Omental fat pad (tissue), 4 donors: ENCODE measurements around the gene ADGRB3. TPM values are rescaled to one million over a fixed set of nuclear protein-coding genes. Genes with fewer than 3 reads are reported as not detected.

Experiments used
- ATAC-seq: fragments of 150-250 bp; one replicate; pipeline ENCODE4 v1.9.1; 2016; ENCODE audit warnings: mild to moderate bottlenecking, moderate library complexity; ENCODE audit not compliant: low FRiP score
- DNase-seq: peaks from one replicate; pipeline ENCODE4 v3.0.0-alpha.2; 2019; ENCODE audit warnings: low spot score
- total RNA-seq, 4 donors: library from RNA; depleted of rRNA; stranded (reverse); fragments of >200 nt; gene quantifications; one replicate each; pipeline ENCODE4 v1.1.0, GENCODE V29; 2016
- TF ChIP-seq, protein P1 (sequence below), 3 donors: fragments of 450-650 bp; IDR thresholded peaks; one replicate each; pipeline ENCODE4 v1.5.1; 2016 to 2017; ENCODE audit warnings: antibody characterized with exemption in 3 of 3, mild to moderate bottlenecking in 3 of 3, moderate library complexity in 2 of 3

ADGRB3 gene
- total RNA-seq, 4 donors from 2014 or later = 0.84 to 4.4 (median 1.9) TPM

DNA sequence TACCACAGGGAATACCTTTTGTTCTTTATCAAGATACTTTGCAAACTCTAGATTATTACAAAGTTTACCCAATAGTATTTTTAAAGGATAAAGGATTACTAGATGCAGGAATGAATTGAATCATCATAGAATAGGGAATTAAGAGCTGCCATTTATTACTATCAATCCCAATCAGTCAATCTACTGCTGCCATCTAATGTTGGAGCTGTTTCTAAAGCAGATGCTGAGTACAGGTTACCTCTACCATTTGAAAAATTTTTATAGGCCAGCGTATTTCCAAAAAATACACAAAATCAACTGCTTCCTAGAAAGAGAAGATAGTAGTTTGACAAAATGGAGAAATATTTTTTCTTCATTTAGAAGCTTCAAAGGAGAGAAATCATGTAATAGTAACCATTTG is 520.4 kb downstream of the ADGRB3 start:
- ATAC-seq = no peak
- TF ChIP-seq, protein P1, sequence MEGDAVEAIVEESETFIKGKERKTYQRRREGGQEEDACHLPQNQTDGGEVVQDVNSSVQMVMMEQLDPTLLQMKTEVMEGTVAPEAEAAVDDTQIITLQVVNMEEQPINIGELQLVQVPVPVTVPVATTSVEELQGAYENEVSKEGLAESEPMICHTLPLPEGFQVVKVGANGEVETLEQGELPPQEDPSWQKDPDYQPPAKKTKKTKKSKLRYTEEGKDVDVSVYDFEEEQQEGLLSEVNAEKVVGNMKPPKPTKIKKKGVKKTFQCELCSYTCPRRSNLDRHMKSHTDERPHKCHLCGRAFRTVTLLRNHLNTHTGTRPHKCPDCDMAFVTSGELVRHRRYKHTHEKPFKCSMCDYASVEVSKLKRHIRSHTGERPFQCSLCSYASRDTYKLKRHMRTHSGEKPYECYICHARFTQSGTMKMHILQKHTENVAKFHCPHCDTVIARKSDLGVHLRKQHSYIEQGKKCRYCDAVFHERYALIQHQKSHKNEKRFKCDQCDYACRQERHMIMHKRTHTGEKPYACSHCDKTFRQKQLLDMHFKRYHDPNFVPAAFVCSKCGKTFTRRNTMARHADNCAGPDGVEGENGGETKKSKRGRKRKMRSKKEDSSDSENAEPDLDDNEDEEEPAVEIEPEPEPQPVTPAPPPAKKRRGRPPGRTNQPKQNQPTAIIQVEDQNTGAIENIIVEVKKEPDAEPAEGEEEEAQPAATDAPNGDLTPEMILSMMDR (IDR thresholded peaks at IDR 0.05) = no peak
- DNase-seq = no peak

DNA sequence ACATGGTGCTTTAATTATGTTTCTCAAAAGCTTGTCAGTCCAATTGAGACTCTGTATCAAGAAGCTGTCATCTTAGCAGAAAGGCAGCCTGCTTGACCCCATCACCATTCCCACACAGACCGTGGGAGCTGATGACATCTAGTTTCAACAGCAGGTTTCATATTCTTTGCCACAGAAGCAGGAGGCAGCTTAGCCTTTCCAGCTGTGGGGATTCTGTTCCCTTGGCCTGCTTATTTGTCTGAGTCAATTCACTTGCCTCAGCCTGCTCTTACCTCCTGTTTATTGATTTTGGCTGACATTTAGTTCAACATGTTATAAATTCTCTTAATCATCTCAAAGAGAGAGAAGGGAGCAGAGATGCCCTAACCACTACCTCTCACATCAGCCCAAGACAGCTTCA is 527.7 kb downstream of the ADGRB3 start:
- ATAC-seq (no peak), DNase-seq (no peak)
- TF ChIP-seq, protein P1 (IDR thresholded peaks at IDR 0.05) = no peak

DNA sequence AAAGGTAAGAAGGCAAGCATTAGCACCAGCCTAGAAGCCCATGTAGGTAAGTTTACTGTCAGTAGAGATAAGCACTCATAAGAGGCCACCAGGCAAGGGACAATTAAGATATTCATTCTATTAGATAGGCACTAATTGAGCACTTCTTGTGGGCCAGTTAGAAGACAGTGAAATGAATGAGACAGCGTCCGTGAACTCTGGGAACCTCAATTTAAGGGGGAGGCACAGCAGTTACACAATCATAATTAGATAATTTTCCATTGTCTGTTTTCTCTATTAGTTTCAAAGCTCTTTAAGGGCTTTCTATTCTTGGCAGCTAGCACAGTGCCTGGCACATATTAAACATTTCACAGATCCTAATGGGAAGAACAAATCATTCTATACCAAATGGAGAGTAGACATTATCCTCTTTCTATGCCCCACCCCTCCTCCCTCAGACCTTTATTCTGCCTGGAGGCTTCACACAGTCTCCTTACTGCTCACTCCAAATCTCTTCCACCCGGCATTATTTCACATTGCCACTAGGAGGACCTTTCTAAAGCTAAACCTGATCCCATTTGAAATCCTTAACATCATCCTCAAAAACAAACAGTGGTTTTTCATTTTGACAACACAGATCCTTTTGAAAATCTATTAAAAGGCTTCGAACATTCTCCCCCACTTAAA is 529.6 kb downstream of the ADGRB3 start:
- no peak for DNase-seq
- TF ChIP-seq, protein P1 (IDR thresholded peaks at IDR 0.05) = no peak
- no peak for ATAC-seq

DNA sequence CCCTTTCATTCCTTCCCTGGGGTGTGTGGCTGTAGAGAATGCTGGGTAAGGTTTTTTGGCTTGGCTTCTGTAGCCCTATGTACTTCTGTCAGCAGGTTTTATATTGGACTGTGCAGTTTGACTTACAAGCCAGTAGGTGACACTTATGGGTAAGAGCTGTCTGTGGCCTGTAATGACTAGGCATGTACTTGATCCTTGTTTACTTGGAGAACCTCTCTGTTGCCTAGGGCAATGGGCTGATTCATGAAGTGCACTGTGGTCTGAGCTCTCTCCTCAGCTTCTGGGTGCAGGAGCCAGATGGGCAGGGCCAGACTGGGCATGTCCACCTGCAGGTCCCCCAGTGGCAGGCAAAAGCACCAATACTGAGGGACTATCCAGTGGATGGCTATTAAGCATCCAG is 544.6 kb downstream of the ADGRB3 start:
- TF ChIP-seq, protein P1 (IDR thresholded peaks at IDR 0.05) = no peak
- ATAC-seq (no peak), DNase-seq (no peak)

DNA sequence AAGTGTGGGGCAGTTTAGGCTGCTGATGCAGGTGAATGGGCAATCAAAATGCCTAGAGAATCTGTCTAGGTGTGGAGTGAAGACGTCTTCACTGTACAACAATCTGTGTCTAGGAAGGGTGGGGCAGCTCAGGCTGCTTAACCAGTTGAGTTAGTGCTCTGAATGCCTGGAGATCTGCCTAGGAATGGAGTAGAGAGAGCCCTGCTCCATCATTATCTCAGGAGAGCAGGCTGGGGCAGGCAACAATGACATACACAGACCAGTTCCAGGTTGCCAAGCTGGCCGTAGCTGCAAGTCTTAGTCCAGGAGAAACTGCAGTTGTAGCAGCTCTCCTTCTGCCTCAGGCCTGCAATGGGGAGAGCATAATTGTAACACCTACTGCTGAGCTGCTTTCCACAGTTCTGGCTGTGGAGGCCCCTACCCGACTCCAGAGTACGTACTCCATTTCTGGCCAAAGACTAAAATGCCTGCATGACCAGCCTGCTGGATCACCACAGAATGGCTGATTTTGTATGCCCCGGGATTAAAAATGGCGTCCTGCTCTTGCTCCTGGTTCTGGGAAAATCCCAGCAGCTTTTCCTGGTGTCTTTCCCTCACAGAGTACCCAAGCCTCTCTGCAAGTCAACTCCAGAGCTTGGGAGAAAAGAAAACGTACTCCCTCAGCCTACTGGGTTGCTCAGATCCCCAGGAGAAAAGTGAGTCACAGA is 545.4 kb downstream of the ADGRB3 start:
- no peak for DNase-seq
- ATAC-seq = no peak
- TF ChIP-seq, protein P1 (IDR thresholded peaks at IDR 0.05) = no peak

DNA sequence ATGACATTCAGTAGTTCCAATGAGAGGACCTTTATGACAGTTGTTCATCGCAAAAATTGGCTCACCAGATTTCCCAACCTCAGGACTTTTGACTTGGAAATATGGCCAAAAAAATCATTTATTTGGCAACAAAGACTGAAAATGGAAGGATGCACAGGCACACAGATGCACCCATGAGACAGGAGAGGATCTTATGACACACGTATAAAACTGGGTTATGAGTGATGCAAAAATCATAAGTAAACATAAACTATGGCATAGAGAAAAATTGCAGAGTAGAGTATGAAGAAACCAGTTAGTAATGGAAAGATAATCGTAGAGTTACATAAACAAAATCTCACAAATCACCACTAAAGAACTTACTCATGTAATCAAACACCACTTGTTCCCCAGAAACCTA is 546.9 kb downstream of the ADGRB3 start:
- TF ChIP-seq, protein P1 (IDR thresholded peaks at IDR 0.05) = no peak
- DNase-seq (no peak), ATAC-seq (no peak)

DNA sequence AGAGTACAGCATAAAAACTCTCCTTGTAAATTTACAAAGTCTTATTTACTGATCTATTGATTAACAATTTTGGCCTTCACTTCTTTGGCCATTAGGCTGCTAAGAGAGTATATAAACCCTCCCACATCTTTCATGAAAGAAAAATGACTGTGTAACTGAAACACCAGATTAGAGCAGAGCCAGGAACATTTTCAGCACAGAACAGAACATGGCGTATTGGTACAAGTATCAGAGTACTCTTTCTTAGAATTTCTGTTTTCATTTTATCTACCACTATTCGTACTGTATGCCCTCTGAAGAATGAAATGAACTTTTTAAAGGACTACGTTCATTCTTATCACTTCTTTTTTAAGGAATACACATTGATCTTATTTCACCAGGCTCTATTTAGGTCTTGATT is 550.2 kb downstream of the ADGRB3 start:
- DNase-seq (no peak), ATAC-seq (no peak)

More for the DNA sequence above, 550.2 kb downstream of the ADGRB3 start:
- TF ChIP-seq, protein P1 (IDR thresholded peaks at IDR 0.05) = no peak
